HG03442 (cell line): Measurements from ENCODE around the gene APBA2.
"Not testable (repeated sequence)": the region's sequence is repeated elsewhere in the genome, so short reads cannot be mapped to it uniquely, and the experiment has no call there.

Experiments
- ATAC-seq: cut with Tn5 transposase; IDR thresholded peaks from one replicate; pipeline ENCODE4 v1.9.1; 2021; ENCODE audit warnings: mild to moderate bottlenecking, moderate library complexity; ENCODE audit not compliant: unreplicated experiment

APBA2 gene

GRCh38 chr15:28994831-28995596 is 109.2 kb downstream of the APBA2 start:
- ATAC-seq: no peak

- ATAC-seq: no peak
Measured at GRCh38 chr15:28995705-28996104, 109.9 kb downstream of the APBA2 start.

DNA sequence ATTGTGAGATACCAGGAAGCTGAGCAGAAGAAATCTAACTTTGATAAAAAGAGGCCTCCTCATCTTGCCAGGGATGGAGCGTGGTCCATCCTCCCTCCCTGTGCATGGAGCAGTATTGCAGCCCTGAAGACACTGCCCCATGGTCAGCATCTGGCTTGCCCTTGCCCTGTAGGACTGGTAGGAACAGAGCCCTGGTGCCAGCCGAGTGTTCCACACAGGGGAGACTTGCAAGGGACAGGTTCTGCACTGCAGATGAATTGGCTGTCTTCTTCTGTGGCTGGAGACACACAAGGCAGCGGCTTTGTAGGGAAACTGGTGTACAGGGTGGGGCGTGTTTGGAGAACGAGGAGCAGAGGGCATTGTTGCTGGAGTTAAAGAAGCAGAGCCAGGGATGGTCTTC is 110.5 kb downstream of the APBA2 start:
- no peak for ATAC-seq

GRCh38 chr15:28996953-28997352 is 111.2 kb downstream of the APBA2 start:
- ATAC-seq: no peak

DNA sequence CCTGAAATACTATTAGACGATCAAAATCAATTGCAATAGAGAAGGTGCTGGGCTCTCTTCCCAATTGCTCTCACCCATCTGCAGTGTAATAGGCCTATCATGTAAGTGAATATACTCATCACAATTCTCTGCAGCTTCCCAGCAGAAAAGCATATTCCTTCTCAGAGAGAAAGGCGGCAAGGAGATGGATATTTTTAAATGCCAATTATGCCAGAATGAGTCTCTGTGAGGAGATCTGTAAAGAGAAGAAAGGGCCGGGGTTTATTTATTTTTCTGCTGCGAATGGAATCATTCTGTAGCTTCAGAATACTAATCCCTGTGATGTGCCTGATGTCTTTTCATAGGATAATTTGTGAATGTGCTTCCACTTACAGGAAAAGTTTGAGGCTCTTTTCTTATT is 112.0 kb downstream of the APBA2 start:
- no peak for ATAC-seq

GRCh38 chr15:28998511-28998910 is 112.7 kb downstream of the APBA2 start:
- no peak for ATAC-seq

DNA sequence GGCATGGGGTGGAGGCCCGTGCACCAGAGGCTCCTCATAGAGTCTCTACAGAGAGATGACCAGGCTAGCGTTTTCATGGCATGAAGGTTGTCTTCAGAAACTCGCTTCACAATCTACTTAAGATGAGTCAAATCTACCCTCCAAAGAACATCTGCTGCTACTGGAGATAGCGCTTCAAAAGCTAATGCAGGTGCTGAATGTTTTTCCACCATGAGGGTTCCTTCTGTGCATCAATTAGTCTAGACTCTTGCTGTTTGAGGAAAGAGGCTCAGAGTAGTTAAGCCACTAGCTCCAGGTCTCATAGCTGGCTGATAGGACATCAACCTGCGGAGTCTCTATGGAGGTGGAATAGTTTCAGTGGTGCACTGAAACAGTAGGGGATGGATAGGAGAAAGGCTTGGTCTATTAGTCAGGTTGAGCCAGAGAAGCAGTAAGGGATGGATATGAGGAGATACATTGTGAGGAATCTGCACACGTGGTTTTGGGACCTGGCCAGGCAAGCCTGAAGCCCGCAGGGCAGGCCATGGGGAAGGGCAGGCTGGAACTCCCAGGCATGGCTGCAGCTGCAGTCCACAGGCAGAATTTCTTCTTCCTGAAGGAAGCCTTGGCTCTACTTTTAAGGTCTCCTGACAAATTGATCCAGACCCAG is 117.5 kb downstream of the APBA2 start:
- ATAC-seq: no peak

DNA sequence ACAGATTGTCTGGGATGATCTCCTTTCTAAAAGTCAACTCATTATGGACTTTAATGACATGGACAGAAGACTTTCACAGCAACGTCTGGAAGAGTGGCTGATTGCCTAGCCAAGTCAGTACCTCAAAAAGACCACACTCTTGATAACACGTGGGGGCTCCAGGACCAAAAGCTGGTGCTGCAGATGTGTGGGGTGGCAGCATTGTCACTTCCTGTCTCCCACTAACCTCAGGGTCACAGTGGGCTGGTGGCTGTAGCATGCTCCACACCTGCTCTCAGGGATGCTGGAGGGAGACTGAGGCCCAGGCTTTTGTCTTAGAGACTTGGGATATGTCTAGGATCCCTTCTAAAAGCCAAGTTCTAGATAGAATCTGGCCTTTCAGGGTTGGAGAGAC is 118.1 kb downstream of the APBA2 start:
- ATAC-seq: no peak

GRCh38 chr15:29005931-29006330 is 120.2 kb downstream of the APBA2 start:
- no peak for ATAC-seq

DNA sequence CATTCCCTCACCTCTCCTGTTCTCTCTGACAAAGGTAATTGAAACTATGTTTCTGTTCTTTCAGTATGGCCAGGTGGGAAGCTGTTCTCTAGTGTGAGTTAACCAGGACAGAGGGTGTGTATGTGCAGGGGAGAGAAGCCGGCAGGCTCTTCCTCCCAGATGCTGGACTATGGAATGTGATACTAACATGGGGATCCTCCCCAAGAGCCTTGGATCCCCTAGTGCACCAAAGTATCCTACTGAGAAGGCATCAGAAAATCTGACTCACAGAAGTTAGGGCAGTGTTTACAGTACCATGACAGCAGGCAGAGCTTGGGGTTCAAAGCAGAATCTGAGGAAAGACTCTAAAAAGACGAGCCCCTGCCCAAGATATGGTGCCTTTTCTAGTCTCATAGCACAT is 123.1 kb downstream of the APBA2 start:
- ATAC-seq: no peak

DNA sequence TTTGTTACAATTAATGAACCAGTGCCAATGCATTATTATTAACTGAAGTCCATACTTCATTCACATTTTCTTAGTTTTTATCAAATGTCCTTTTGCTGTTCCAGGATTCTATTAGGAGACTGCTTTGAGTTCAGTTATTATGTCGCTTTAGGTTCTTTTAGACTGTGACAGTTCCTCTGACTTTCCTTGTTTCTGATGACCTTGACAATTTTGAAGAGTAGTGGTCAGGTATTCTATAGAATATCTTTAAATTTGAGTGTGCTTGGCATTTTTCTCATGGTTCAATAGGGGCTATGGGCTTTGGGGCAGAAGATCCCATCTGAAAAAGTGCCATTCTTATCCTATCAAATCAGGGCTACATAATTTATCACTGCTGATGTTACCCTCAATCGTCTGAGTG is 126.3 kb downstream of the APBA2 start:
- ATAC-seq: no peak

- no peak for ATAC-seq
Measured at GRCh38 chr15:29014493-29014892, 128.7 kb downstream of the APBA2 start.

DNA sequence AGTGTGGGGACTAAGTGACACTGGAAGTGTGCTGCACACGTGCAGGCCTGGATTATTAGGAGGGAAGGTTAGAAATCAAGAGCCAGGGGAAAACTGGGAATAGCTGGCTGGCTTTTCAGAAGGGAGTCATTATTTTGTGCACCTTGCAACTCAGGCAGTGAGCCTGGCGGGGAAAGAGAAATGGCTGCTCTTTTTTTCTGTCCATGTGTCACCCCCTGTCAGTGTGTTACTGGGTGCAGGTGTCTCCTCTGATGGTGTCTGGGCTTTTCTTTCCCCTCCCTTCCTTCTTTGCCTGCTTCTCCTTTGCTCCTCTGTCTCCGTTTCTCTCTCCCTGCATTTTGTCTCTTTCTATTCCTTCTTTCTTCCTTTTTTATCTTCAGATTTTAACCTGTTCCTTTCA is 130.7 kb downstream of the APBA2 start:
- ATAC-seq: no peak

DNA sequence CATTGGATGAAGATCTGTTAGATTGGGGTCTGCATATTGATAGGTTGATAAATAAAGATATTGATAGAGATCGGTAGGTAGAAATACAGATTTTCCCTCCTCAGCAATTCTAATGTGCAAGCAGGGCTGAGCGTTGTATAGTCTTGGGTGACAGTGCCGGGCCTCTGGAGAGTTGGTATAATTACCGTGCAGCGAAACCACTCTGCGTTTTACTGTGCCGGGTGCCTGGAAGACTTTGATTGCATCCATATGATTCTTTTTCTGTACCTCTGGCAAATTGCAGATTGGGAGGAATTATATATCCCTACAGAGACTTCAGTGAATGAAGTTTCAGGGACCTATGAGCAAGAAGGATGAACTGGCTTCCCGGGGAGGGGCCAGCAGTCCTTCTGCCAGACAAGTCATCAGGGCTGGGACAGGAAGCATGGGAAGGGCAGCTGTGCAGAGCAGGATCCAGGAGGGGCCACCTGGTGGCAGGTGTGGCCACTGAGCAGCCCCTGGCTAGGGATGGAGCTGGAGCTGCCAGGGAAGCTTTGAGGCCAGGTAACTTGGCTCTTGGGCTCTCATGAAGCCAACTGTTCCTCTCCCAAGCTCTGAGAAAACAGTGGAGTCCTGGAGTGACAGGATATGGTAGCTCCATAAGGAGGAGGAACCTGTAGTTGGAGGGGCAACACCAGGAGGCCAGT is 132.5 kb downstream of the APBA2 start:
- ATAC-seq: no peak

GRCh38 chr15:29018995-29019976 is 133.5 kb downstream of the APBA2 start:
- no peak for ATAC-seq

GRCh38 chr15:29021857-29022256 is 136.1 kb downstream of the APBA2 start:
- ATAC-seq: no peak

- no peak for ATAC-seq
Measured at GRCh38 chr15:29024662-29025061, 138.9 kb downstream of the APBA2 start.

GRCh38 chr15:29025411-29025810 is 139.6 kb downstream of the APBA2 start:
- ATAC-seq: not testable (repeated sequence)

DNA sequence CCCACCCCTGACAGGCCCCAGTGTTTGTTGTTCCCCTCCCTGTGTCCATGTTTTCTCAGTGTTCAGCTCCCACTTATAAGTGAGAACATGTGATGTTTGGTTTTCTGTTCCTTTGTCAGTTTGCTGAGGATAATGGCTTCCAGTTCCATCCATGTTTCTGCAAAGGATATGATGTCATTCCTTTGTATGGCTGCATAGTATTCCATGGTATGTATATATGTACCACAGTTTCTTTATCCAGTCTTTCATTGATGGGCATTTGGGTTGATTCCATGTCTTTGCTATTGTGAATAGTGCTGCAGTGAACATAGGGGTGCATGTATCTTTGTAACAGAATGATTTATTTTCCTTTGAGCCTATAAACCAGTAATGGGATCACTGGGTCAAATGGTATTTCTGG is 142.4 kb downstream of the APBA2 start:
- not testable (repeated sequence) for ATAC-seq

DNA sequence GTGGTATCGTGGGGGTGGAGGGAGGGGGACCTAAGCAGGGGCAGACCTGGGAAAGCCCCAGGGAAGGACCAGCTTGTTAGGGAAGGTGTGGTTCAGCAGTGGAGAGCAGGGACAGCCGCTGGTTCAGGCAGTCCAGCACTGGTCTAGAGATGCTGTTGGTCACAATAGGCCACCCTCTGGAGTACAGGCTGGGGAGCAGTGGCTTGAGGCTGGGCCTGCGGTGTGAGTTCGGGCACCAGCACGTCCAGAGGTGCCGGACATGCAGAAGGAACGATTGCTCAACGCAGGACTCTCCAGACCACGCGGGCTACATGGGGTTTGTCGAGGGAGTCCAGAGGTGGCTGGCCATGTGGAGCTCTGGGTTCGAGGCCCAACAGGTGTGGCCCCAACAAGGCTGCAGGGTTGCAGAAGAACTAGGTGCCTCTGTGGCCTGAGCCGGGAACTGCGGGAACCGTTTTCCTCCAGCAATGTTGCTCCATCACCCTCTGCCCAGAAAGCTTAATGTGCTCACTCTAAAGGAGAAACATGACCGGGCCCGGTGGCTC is 143.9 kb downstream of the APBA2 start:
- ATAC-seq: no peak
